OCI-LY7 (cell line): Measurements from ENCODE around the gene KIAA1671.

Source experiments
- EZH2phosphoT487 ChIP-seq: fragments of 200-600 bp; sonication (generic); IDR thresholded peaks from 2 replicates; pipeline ENCODE4 v1.6.1; 2018; ENCODE audit warnings: low read depth, borderline replicate concordance, mild to moderate bottlenecking, mixed run types, antibody characterized with exemption, low read length, moderate library complexity, mixed read lengths
- TF ChIP-seq, protein P1 (sequence below): fragments of 200-600 bp; sonication (generic); conservative IDR thresholded peaks from 2 replicates; pipeline ENCODE4 v1.5.1; 2014; ENCODE audit warnings: mild to moderate bottlenecking, antibody characterized with exemption, low read length, moderate library complexity, mixed read lengths

DNA sequence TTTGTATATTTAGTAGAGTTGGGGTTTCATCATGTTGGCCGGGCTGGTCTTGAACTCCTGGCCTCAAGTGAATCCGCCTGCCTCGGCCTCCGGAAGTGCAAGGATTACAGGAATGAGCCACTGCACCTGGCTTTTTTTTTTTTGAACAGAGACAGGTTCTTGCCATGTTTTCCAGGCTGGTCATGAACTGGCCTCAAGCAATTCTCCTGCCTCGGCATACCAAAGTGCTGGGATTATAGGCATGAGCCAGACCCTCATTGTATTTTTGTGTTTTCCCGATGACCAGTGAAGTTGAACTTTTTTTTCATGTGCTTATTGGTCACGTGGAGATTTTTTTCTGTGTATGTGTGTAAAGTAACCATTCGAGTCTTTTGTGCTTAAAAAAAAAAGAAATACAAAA is 48.2 kb downstream of the KIAA1671 start:
- TF ChIP-seq, protein P1, sequence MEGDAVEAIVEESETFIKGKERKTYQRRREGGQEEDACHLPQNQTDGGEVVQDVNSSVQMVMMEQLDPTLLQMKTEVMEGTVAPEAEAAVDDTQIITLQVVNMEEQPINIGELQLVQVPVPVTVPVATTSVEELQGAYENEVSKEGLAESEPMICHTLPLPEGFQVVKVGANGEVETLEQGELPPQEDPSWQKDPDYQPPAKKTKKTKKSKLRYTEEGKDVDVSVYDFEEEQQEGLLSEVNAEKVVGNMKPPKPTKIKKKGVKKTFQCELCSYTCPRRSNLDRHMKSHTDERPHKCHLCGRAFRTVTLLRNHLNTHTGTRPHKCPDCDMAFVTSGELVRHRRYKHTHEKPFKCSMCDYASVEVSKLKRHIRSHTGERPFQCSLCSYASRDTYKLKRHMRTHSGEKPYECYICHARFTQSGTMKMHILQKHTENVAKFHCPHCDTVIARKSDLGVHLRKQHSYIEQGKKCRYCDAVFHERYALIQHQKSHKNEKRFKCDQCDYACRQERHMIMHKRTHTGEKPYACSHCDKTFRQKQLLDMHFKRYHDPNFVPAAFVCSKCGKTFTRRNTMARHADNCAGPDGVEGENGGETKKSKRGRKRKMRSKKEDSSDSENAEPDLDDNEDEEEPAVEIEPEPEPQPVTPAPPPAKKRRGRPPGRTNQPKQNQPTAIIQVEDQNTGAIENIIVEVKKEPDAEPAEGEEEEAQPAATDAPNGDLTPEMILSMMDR: no peak
- TF ChIP-seq EZH2phosphoT487: no peak
